Neutrophil (primary cell): ENCODE results near the gene ZNF799.
"Not testable (repeated sequence)": the region's sequence is repeated elsewhere in the genome, so short reads cannot be mapped to it uniquely, and the experiment has no call there.

Experiments used
- H3K27ac ChIP-seq: fragments of 200-600 bp; sonication (generic); 2 replicates; pipeline ENCODE4 v1.5.1; 2016; ENCODE audit warnings: mild to moderate bottlenecking, moderate library complexity
- H3K27me3 ChIP-seq: fragments of 200-600 bp; sonication (generic); 2 replicates; pipeline ENCODE4 v1.6.0; 2016; ENCODE audit warnings: mild to moderate bottlenecking
- H3K36me3 ChIP-seq: fragments of 200-600 bp; sonication (generic); 2 replicates; pipeline ENCODE4 v1.5.1; 2017
- H3K4me1 ChIP-seq, 2 experiments: fragments of 200-600 bp in 1 of 2; sonication (generic) in 1 of 2; 1 replicate in 1 of 2; 2 replicates in 1 of 2; pipeline versions ENCODE4 v1.5.1 to v1.6.1; 2013 to 2016; ENCODE audit warnings: low read depth in 1 of 2, low read length in 1 of 2, mild to moderate bottlenecking in 1 of 2, moderate library complexity in 1 of 2; ENCODE audit not compliant: control insufficient read depth in 1 of 2, insufficient read depth in 1 of 2
- H3K4me3 ChIP-seq, 2 experiments: fragments of 200-600 bp in 1 of 2; sonication (generic) in 1 of 2; 1 replicate in 1 of 2; 2 replicates in 1 of 2; pipeline ENCODE4 v1.5.1; 2013 to 2016; ENCODE audit warnings: low read depth in 1 of 2, low read length in 1 of 2, mild to moderate bottlenecking in 1 of 2, moderate library complexity in 1 of 2
- H3K9me3 ChIP-seq: fragments of 200-600 bp; sonication (generic); 2 replicates; pipeline ENCODE4 v1.5.1; 2016
- TF ChIP-seq, protein P1 (sequence below): fragments of 200-600 bp; sonication (generic); IDR thresholded peaks from 2 replicates; pipeline ENCODE4 v1.5.1; 2016; ENCODE audit warnings: antibody characterized with exemption

ZNF799 gene

DNA sequence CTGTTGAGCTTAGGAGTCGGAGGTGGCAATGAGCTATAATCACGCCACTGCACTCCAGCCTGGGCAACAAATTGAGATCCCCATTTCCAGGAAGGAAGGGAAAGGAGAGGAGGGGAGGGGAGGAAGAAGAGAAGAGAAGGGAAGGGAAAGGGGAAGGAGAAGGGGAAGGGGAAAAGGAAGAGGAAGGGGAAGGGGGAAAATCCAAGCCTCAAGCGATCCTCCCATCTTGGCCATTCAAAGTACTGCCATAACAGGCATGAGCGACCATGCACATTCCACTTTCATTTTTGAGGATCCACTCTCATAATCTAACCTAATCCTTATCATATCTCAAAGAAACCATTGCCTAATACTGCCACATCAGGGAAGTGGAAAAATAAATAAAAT is 24.8 kb upstream of the ZNF799 start:
- peak overlapping the region; percentile 66 for H3K27ac ChIP-seq
- peaks cover 14 to 23% of the 10 kb centered on the region in 2 experiments for H3K4me1 ChIP-seq
- TF ChIP-seq, protein P1, sequence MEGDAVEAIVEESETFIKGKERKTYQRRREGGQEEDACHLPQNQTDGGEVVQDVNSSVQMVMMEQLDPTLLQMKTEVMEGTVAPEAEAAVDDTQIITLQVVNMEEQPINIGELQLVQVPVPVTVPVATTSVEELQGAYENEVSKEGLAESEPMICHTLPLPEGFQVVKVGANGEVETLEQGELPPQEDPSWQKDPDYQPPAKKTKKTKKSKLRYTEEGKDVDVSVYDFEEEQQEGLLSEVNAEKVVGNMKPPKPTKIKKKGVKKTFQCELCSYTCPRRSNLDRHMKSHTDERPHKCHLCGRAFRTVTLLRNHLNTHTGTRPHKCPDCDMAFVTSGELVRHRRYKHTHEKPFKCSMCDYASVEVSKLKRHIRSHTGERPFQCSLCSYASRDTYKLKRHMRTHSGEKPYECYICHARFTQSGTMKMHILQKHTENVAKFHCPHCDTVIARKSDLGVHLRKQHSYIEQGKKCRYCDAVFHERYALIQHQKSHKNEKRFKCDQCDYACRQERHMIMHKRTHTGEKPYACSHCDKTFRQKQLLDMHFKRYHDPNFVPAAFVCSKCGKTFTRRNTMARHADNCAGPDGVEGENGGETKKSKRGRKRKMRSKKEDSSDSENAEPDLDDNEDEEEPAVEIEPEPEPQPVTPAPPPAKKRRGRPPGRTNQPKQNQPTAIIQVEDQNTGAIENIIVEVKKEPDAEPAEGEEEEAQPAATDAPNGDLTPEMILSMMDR, result no peak
- H3K9me3 ChIP-seq, result peaks cover 12% of the 10 kb centered on the region
- H3K4me3 ChIP-seq, result no peak overlapping the region
- peaks cover 4% of the 10 kb centered on the region for H3K36me3 ChIP-seq
- H3K27me3 ChIP-seq, result no peaks in the 10 kb centered on the region

DNA sequence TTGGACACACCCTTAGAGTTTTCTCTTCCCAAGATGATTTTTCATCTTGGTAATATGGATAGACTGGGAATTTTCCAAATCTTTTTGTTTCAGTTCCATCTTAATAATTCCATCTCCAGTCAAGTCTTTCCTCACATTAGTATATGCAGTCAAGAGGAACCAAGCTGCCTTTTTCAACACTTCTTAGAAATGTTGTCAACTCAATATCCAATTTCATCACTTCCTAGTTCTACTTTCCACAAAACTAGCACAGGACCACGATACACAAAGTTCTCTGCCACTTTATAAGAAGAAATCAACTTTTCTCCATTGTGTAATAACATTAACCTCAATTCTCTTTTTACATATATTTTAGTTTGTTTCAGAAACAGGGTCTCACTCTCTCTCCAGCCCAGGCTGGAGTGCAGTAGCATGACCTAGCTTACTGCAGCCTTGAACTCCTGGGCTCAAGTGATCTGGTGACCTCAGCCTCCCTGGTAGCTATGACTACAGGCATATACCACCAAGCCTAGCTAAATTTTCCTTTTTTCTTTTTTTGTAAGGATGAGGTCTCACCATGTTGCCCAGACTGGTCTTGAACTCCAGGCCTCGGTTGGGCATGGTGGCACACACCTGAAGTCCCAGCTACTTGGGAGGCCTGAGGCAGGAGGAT is 24.3 kb upstream of the ZNF799 start:
- Histone ChIP-seq H3K4me1 (peaks cover 14 to 23% of the 10 kb centered on the region in 2 experiments), H3K4me3 (no peak overlapping the region), H3K27me3 (no peaks in the 10 kb centered on the region), H3K36me3 (no peaks in the 10 kb centered on the region), H3K27ac (peak overlapping the region; percentile 66), H3K9me3 (peaks cover 7% of the 10 kb centered on the region)
- TF ChIP-seq, protein P1, result no peak

DNA sequence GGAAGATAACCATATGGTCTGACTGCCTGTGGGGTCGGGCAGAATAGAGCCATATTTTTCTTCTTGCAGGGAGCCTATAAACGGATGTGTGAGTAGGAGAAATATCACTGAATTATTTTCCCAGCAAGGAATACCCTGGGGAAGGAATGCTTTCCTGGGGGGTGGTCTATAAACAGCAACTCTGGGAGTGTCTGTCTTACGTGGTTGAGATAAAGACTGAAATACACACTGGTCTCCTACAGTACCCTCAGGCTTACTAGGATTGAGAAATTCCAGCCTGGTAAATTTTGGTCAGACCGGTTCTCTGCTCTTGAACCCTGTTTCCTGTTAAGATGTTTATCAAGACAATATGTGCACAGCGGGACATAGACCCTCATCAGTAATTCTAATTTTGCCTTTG is 16.2 kb upstream of the ZNF799 start:
- peaks cover 11% of the 10 kb centered on the region for H3K9me3 ChIP-seq
- H3K27ac ChIP-seq, H3K4me3 ChIP-seq, H3K27me3 ChIP-seq, H3K4me1 ChIP-seq, H3K36me3 ChIP-seq: not testable (repeated sequence)

DNA sequence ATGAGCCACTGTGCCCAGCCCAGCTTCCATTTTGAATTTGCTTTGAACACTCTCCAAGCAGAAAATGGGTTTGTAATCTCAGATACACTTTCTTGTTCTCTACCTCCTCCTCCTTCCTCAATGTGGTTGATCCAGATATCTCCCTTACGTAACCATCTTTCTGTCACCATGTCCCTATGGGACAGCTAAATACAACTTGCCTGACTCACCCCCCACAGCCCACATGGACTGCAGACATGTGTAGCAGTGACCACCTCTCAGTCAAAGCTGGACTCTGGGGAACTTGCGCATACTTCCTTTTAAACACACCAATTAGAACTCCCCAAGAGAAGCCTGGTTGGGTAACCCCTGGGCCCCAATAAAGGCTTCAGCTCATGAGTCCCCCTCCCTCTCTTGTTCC is 10.8 kb upstream of the ZNF799 start:
- H3K4me1 ChIP-seq, result no peaks in the 10 kb centered on the region
- H3K27me3 ChIP-seq, result no peaks in the 10 kb centered on the region
- no peak overlapping the region for H3K27ac ChIP-seq
- no peaks in the 10 kb centered on the region for H3K36me3 ChIP-seq
- H3K9me3 ChIP-seq, result peaks cover 2% of the 10 kb centered on the region
- H3K4me3 ChIP-seq, result no peak overlapping the region
- TF ChIP-seq, protein P1, result no peak

DNA sequence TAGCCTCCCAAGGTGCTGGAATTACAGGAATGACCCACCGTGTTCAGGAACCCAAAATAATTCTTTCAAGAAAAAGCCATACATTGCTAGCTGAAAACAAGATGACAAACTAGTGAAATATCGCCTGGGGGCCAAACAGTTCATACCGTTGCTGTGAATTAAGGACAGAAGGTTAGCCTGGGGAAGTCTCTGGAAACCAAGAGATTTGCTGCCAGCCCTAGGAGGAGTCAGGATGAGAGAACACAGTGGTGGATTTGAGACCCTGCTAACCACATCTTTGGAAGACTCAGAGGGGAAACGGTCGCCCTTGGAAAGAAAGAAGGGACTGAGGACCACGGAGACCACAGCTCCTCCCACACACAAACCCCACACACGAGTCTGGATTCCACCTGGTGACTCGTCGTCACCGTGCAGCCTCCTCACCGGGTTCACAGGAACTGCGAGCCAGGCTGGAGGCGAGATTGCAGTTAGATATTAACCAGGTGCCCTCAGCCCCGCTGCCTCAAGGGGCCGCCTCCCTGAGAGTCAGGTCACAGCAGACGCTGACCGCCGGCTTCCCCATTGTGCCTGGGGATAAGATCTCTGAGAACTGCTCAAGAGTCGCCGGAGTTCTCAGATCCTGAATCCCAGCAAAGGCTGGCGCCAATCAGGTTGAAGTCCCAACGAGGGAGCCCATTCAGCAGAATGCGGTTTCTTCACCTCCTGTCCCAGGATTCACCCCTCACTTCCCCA is 1.0 kb downstream of the ZNF799 start:
- H3K27ac ChIP-seq, result peak overlapping the region; percentile 79
- H3K4me1 ChIP-seq, H3K36me3 ChIP-seq, H3K9me3 ChIP-seq, H3K27me3 ChIP-seq: not testable (repeated sequence)
- peak overlapping the region; percentile 90 to 91 for H3K4me3 ChIP-seq

DNA sequence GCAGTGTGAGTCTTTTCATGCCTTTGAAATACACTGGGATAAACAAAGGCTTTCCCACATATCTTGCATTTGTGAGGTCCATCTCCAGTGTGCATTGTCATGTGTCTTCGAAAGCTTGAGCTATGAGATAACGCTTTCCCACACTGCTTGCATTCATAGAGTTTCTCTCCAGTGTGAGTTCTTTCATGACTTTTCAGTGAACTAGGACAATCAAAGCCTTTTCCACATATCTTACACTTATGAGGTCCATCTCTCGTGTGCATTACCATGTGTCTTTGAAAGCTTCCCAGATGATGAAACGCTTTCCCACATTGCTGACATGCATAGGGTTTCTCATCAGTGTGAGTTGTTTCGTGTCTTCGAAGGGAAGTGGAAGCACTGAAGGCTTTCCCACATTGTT is 9.9 kb downstream of the ZNF799 start:
- not testable (repeated sequence) for H3K4me1 ChIP-seq, H3K27me3 ChIP-seq, H3K27ac ChIP-seq, H3K4me3 ChIP-seq
- Histone ChIP-seq H3K9me3 (peaks cover 18% of the 10 kb centered on the region), H3K36me3 (peaks cover 16% of the 10 kb centered on the region)

DNA sequence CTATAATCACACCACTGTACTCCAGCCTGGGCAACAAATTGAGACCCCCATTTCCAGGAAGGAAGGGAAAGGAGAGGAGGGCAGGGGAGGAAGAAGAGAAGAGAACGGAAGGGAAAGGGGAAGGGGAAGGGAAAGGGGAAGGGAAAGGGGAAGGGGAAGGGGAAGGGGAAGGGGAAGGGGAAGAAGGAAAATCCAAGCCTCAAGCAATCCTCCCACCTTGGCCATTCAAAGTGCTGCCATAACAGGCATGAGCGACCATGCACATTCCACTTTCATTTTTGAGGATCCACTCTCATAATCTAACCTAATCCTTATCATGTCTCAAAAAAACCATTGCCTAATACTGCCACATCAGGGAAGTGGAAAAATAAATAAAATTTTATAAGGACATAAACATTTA is 14.7 kb downstream of the ZNF799 start:
- not testable (repeated sequence) for H3K27ac ChIP-seq, H3K9me3 ChIP-seq, H3K36me3 ChIP-seq, H3K4me1 ChIP-seq, H3K27me3 ChIP-seq, H3K4me3 ChIP-seq
